ENCODE data around the gene SYTL1. TPM values are rescaled to one million over a fixed set of nuclear protein-coding genes. Genes with fewer than 3 reads are reported as not detected.

SYTL1 gene
- total RNA-seq, 4 donors from 2014 or later = 5.2 to 9.2 (median 6.9) TPM

DNA sequence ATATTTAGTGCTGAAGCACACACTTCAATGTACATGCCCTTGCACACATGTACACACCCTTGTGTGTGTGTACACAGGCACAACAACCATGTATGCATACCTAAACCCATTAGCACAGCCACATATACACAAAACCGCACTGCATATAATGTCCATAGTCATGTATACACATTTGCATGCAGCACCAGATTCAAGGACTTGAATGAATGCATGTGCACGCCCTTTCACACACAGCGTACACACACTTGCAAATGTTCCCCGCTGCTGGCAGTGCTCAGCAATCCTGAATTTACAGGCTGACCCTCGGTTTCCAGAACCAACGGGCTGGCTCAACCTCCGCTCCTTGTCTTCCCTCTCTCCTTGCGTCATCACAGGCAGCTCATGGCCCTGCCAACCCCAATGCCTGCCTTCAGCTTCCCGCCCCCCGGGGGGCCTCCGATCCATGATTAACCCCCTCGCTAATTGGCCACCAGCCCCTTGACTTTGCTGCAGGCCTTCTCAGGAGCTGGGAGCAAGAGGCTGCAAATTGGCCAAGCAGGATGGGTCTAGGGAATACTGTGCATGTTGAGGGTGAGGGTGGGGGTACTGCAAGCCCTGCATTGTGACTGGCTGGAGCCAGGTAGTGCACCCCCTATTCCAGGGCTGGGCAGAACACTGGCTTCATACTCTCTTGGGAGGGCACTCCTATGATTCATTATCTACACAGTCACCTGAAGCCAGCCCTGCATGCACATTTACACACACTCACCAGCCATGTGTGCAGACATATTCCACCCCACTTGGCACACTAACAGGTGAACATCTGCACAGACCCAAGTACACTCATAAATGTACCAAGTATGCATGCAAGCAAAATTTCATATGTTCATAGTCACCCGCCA is 58.5 kb downstream of the SYTL1 start:
- DNase-seq = no peak
- intact Hi-C loops (cut with DNase I; ENCODE audit: low total_unique reads) (no loop called here), in situ Hi-C loops (cut with MboI; ENCODE audit: low pct_ligation_motif_present in 1 of 4, low pct_unique_long_range_greater_than_20kb in 1 of 4, low sequenced_read_pairs in 3 of 4) (loop anchor here in 1 of 4 donors (10.0 kb wide), 1 partner anchor 204 kb away; the partner anchor contains the start of gene AHDC1)
- H3K27ac ChIP-seq = no peak overlapping the region
- no peaks in the 10 kb centered on the region for H3K27me3 ChIP-seq
- no peak overlapping the region for H3K4me3 ChIP-seq
- peaks cover 10 to 51% (median 33%) of the 10 kb centered on the region in 4 donors for H3K4me1 ChIP-seq
- 31 to 63% methylated on average over 4 to 13 of the region's 13 CpGs for WGBS, 2 donors (ENCODE audit: low coverage in 1 of 2)
- H3K9me3 ChIP-seq = no peaks in the 10 kb centered on the region
- H3K36me3 ChIP-seq = no peaks in the 10 kb centered on the region
- TF ChIP-seq POLR2AphosphoS5 (IDR thresholded peaks at IDR 0.05) = peak in 2 of 3 donors; percentile 5 to 51
- TF ChIP-seq EP300 (IDR thresholded peaks at IDR 0.05; ENCODE audit: low read depth) = no peak

DNA sequence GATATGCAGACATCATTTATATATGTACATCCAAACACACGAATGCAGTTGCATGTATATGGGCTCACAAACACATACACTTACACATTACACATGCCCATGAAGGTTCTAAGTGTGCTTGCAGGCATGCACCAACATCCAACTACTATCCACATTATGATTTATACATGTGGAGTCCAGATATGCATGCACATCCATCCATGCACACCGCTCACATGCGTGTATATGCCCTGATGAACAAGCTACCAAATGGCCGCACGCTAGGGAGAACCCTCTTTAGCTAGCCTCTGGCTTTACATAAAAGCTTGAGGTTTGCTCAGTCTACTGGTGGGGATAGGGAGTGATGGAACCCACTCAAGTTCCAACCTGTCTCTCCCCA is 59.1 kb downstream of the SYTL1 start:
- Histone ChIP-seq H3K4me3 (no peak overlapping the region), H3K27me3 (no peaks in the 10 kb centered on the region), H3K36me3 (no peaks in the 10 kb centered on the region), H3K27ac (no peak overlapping the region), H3K9me3 (no peaks in the 10 kb centered on the region), H3K4me1 (peaks cover 10 to 56% (median 34%) of the 10 kb centered on the region in 4 donors)
- 57 to 91% methylated on average over 1 to 4 of the region's 5 CpGs for WGBS, 2 donors (ENCODE audit: low coverage in 1 of 2)
- in situ Hi-C loops (cut with MboI; ENCODE audit: low pct_ligation_motif_present in 1 of 4, low pct_unique_long_range_greater_than_20kb in 1 of 4, low sequenced_read_pairs in 3 of 4) (loop anchor here in 1 of 4 donors (10.0 kb wide), 1 partner anchor 204 kb away; the partner anchor contains the start of gene AHDC1), intact Hi-C loops (cut with DNase I; ENCODE audit: low total_unique reads) (no loop called here)
- DNase-seq = no peak
- peak in 1 of 3 donors; percentile 49 for TF ChIP-seq POLR2AphosphoS5 (IDR thresholded peaks at IDR 0.05)
- no peak for TF ChIP-seq EP300 (IDR thresholded peaks at IDR 0.05; ENCODE audit: low read depth)

DNA sequence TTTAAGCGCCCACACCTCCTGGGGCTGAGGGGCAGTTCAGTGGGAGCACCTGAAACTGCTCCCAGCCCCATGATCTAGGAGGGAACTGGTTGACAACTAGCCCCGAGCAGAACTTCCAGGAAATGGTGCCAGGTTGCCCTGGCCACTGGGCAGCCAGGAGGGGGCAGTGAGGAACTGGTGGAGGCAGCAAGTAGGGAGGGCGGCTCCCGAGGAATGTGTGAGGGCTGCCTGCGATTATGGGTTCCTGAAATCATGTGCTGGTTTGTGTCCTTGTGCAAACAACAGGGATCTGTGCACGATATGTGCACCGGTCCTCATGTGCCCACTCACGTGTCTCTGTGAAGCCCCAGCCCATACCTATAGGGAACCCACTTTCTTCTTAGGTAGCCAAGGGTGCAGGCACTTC is 60.5 kb downstream of the SYTL1 start:
- H3K27ac ChIP-seq = peak overlapping the region; percentile 65 to 88 (median 81)
- H3K4me1 ChIP-seq = peaks cover 10 to 67% (median 42%) of the 10 kb centered on the region in 4 donors
- peak; percentile 83 for DNase-seq
- H3K4me3 ChIP-seq = no peak overlapping the region
- in situ Hi-C loops (cut with MboI; ENCODE audit: low pct_ligation_motif_present in 1 of 4, low pct_unique_long_range_greater_than_20kb in 1 of 4, low sequenced_read_pairs in 3 of 4) (loop anchor here in 1 of 4 donors (10.0 kb wide), 1 partner anchor 202 kb away; the partner anchor contains the start of gene AHDC1), intact Hi-C loops (cut with DNase I; ENCODE audit: low total_unique reads) (no loop called here)
- H3K27me3 ChIP-seq = no peaks in the 10 kb centered on the region
- H3K36me3 ChIP-seq = peaks cover 0 to 8% (median 3%) of the 10 kb centered on the region in 4 donors
- WGBS, 2 donors (ENCODE audit: low coverage in 1 of 2) = 35% methylated on average over 8 of the region's 8 CpGs; no CpG with 5 or more reads in 1 of the 2 donors
- TF ChIP-seq EP300 (IDR thresholded peaks at IDR 0.05; ENCODE audit: low read depth) (no peak), POLR2AphosphoS5 (IDR thresholded peaks at IDR 0.05) (peak in 2 of 3 donors; percentile 40 to 59), POLR2A (IDR thresholded peaks at IDR 0.05) (no peak)
- TF ChIP-seq, protein P1, sequence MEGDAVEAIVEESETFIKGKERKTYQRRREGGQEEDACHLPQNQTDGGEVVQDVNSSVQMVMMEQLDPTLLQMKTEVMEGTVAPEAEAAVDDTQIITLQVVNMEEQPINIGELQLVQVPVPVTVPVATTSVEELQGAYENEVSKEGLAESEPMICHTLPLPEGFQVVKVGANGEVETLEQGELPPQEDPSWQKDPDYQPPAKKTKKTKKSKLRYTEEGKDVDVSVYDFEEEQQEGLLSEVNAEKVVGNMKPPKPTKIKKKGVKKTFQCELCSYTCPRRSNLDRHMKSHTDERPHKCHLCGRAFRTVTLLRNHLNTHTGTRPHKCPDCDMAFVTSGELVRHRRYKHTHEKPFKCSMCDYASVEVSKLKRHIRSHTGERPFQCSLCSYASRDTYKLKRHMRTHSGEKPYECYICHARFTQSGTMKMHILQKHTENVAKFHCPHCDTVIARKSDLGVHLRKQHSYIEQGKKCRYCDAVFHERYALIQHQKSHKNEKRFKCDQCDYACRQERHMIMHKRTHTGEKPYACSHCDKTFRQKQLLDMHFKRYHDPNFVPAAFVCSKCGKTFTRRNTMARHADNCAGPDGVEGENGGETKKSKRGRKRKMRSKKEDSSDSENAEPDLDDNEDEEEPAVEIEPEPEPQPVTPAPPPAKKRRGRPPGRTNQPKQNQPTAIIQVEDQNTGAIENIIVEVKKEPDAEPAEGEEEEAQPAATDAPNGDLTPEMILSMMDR (IDR thresholded peaks at IDR 0.05) = peak; percentile 48 to 71 (median 62)
- no peaks in the 10 kb centered on the region for H3K9me3 ChIP-seq

DNA sequence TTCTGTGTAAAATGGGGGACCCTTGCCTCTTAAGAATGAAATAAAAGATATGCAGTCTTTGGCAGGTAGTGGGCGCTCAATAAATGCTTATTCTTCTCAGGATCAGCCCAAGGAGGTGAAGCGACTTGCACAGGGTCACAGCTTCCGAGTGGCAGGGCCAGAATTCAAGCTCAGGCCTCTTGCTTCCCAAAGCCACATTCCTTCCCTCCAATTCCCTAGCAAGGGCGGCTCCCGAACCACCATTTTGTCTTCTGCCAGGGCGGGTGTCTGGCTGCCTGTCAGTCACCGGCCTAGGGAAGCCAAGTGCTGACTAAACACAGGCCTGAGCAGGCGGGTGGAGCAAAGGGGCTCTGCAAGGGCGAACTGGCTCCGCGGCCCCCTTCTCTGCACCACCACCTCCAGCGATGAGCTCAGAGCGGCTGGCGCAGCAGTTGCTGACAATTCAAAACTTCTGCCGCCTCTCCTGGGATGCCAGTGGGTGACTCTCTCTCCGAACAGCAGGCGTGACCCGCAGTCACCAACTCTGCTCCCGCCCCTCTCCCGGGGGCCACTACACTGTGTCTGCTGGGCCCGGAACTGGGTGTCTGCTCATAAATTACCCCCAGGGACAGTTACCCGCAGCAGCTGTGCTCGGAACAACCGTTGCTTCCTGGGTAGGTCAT is 61.4 kb downstream of the SYTL1 start:
- Histone ChIP-seq H3K27ac (peak overlapping the region; percentile 65 to 88 (median 81)), H3K9me3 (no peaks in the 10 kb centered on the region), H3K27me3 (no peaks in the 10 kb centered on the region), H3K4me3 (peak overlapping the region in 1 of 4 donors; percentile 6), H3K4me1 (peaks cover 10 to 67% (median 42%) of the 10 kb centered on the region in 4 donors), H3K36me3 (peaks cover 0 to 16% (median 7%) of the 10 kb centered on the region in 4 donors)
- intact Hi-C loops (cut with DNase I; ENCODE audit: low total_unique reads) (no loop called here), in situ Hi-C loops (cut with MboI; ENCODE audit: low pct_ligation_motif_present in 1 of 4, low pct_unique_long_range_greater_than_20kb in 1 of 4, low sequenced_read_pairs in 3 of 4) (loop anchor here in 1 of 4 donors (10.0 kb wide), 1 partner anchor 202 kb away; the partner anchor contains the start of gene AHDC1)
- DNase-seq = peak; percentile 55
- WGBS, 2 donors (ENCODE audit: low coverage in 1 of 2) = 55% methylated on average over 24 of the region's 24 CpGs; no CpG with 5 or more reads in 1 of the 2 donors
- TF ChIP-seq, protein P1 (IDR thresholded peaks at IDR 0.05) = peak in 1 of 5 experiments; percentile 4
- TF ChIP-seq POLR2A (IDR thresholded peaks at IDR 0.05) = no peak
- peak in 2 of 3 donors; percentile 12 to 50 for TF ChIP-seq POLR2AphosphoS5 (IDR thresholded peaks at IDR 0.05)
- no peak for TF ChIP-seq EP300 (IDR thresholded peaks at IDR 0.05; ENCODE audit: low read depth)

Small RNA genes within 50 kb of the gene (small RNA-seq; reads per million reads assigned to genes)
- gene RNU6-48P = 0 reads per million in 4 donors

Other genes with a start within 250 kb of the SYTL1 start
- 100 to 1,000 TPM in 2 of 4 donors, 10 to 100 TPM in 2; 17.9 to 140 (median 101) TPM for gene SLC9A1, start 186.9 kb upstream of the SYTL1 start, total RNA-seq
- 10 to 100 TPM; 36.0 to 62.5 (median 44.2) TPM for gene WDTC1, start 107.4 kb upstream of the SYTL1 start, total RNA-seq
- gene TMEM222, start 19.9 kb upstream of the SYTL1 start, total RNA-seq = 10 to 100 TPM; 14.6 to 41.0 (median 22.3) TPM
- 10 to 100 TPM; 13.5 to 35.5 (median 24.4) TPM for gene MAP3K6, start 24.9 kb downstream of the SYTL1 start, total RNA-seq
- gene FCN3, start 32.8 kb downstream of the SYTL1 start, total RNA-seq = 1 to 10 TPM in 2 of 4 donors, not detected in 2; 1.2 to 1.9 TPM
- not detected for gene CD164L2, start 41.3 kb downstream of the SYTL1 start, total RNA-seq
- gene GPR3, start 50.6 kb downstream of the SYTL1 start, total RNA-seq = not detected
- gene WASF2, start 148.1 kb downstream of the SYTL1 start, total RNA-seq = 100 to 1,000 TPM in 1 of 4 donors, 10 to 100 TPM in 3; 34.6 to 114 (median 60.9) TPM

Data from transverse colon (tissue), 4 donors.